ENCODE data around the gene CLNS1A. TPM values are rescaled to one million over a fixed set of nuclear protein-coding genes. Genes with fewer than 3 reads are reported as not detected.

The CLNS1A gene
- total and polyA plus RNA-seq, 2 experiments from 2014 or later: 160 to 204 TPM

- no peak overlapping the region for H3K4me3 ChIP-seq
- no peak overlapping the region for H3K27ac ChIP-seq (ENCODE audit: low read depth)
- H3K36me3 ChIP-seq (ENCODE audit: insufficient read depth): no peaks in the 10 kb centered on the region
- no peaks in the 10 kb centered on the region for H3K27me3 Mint-ChIP-seq (ENCODE audit: insufficient read depth, low read depth, poor library complexity)
- H3K27ac Mint-ChIP-seq: no peak overlapping the region
- H3K4me1 Mint-ChIP-seq: no peaks in the 10 kb centered on the region; the same call in 1 of the 3 replicates
- H3F3A ChIP-seq (replicated peaks; ENCODE audit: low read depth): 0 out of 2 replicates have a peak, but pooled peaks cover 2% of the 10 kb centered on the region
- H3K9me3 Mint-ChIP-seq: no peaks in the 10 kb centered on the region
- peaks cover 77% of the 10 kb centered on the region for H3K79me2 ChIP-seq (replicated peaks; ENCODE audit: insufficient read depth)
- no peaks in the 10 kb centered on the region for H3K9me2 ChIP-seq (ENCODE audit: insufficient read depth)
- H3K4me3 Mint-ChIP-seq: no peak overlapping the region
- H4K20me1 ChIP-seq (replicated peaks; ENCODE audit: insufficient read depth): peaks cover 13% of the 10 kb centered on the region
- no peaks in the 10 kb centered on the region for H3K27me3 ChIP-seq (ENCODE audit: insufficient read depth)
- TF ChIP-seq NANOG (IDR thresholded peaks at IDR 0.05; ENCODE audit: borderline replicate concordance) (no peak), EZH2 (IDR thresholded peaks at IDR 0.05; ENCODE audit: low read depth, unreplicated experiment) (no peak), STAT1 (IDR thresholded peaks at IDR 0.05; ENCODE audit: unreplicated experiment) (no peak), ZNF331 (CRISPR knock-in tag; IDR thresholded peaks at IDR 0.05; ENCODE audit: low read depth) (no peak), POLR2AphosphoS5 (IDR thresholded peaks at IDR 0.05; ENCODE audit: low read depth) (no peak), EZH2phosphoT487 (IDR thresholded peaks at IDR 0.05; ENCODE audit: unreplicated experiment) (no peak)
- TF ChIP-seq, protein P1, sequence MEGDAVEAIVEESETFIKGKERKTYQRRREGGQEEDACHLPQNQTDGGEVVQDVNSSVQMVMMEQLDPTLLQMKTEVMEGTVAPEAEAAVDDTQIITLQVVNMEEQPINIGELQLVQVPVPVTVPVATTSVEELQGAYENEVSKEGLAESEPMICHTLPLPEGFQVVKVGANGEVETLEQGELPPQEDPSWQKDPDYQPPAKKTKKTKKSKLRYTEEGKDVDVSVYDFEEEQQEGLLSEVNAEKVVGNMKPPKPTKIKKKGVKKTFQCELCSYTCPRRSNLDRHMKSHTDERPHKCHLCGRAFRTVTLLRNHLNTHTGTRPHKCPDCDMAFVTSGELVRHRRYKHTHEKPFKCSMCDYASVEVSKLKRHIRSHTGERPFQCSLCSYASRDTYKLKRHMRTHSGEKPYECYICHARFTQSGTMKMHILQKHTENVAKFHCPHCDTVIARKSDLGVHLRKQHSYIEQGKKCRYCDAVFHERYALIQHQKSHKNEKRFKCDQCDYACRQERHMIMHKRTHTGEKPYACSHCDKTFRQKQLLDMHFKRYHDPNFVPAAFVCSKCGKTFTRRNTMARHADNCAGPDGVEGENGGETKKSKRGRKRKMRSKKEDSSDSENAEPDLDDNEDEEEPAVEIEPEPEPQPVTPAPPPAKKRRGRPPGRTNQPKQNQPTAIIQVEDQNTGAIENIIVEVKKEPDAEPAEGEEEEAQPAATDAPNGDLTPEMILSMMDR (conservative IDR thresholded peaks at IDR 0.05; ENCODE audit: low read depth in 2 of 2): no peak
- TF ChIP-seq, protein P2, sequence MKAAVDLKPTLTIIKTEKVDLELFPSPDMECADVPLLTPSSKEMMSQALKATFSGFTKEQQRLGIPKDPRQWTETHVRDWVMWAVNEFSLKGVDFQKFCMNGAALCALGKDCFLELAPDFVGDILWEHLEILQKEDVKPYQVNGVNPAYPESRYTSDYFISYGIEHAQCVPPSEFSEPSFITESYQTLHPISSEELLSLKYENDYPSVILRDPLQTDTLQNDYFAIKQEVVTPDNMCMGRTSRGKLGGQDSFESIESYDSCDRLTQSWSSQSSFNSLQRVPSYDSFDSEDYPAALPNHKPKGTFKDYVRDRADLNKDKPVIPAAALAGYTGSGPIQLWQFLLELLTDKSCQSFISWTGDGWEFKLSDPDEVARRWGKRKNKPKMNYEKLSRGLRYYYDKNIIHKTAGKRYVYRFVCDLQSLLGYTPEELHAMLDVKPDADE (IDR thresholded peaks at IDR 0.05): no peak
- DNase-seq (ENCODE audit: low spot score) (no peak), ATAC-seq (no peak)
- H3K36me3 Mint-ChIP-seq (ENCODE audit: low read depth): peaks cover 42% of the 10 kb centered on the region
- no peak overlapping the region for H3K4me2 ChIP-seq
- H2AFZ ChIP-seq: no peak overlapping the region
- no peaks in the 10 kb centered on the region for H3K4me1 ChIP-seq (ENCODE audit: insufficient read depth)
These were observed 7.4 kb downstream of the CLNS1A start for GRCh38 chr11:77630157-77630710.

GRCh38 chr11:77619576-77620198 lies 17.9 kb downstream of the CLNS1A start:
- Mint-ChIP-seq H3K27ac (no peak overlapping the region), H3K4me3 (no peak overlapping the region), H3K27me3 (ENCODE audit: insufficient read depth, low read depth, poor library complexity) (no peaks in the 10 kb centered on the region), H3K36me3 (ENCODE audit: low read depth) (peaks cover 85% of the 10 kb centered on the region), H3K4me1 (no peaks in the 10 kb centered on the region), H3K9me3 (no peaks in the 10 kb centered on the region)
- 0 out of 2 replicates have a peak, but pooled peaks cover 3% of the 10 kb centered on the region for H3F3A ChIP-seq (replicated peaks; ENCODE audit: low read depth)
- DNase-seq (ENCODE audit: low spot score): peak; percentile 92
- H3K4me3 ChIP-seq: no peak overlapping the region
- no peaks in the 10 kb centered on the region for H3K79me2 ChIP-seq (replicated peaks; ENCODE audit: insufficient read depth)
- H3K36me3 ChIP-seq (ENCODE audit: insufficient read depth): peaks cover 54% of the 10 kb centered on the region
- H3K4me1 ChIP-seq (ENCODE audit: insufficient read depth): no peaks in the 10 kb centered on the region
- no peaks in the 10 kb centered on the region for H4K20me1 ChIP-seq (replicated peaks; ENCODE audit: insufficient read depth)
- peak; percentile 50; the same call in 2 of the 3 replicates for ATAC-seq
- no peak overlapping the region for H3K4me2 ChIP-seq
- H3K27ac ChIP-seq (ENCODE audit: low read depth): no peak overlapping the region
- H2AFZ ChIP-seq: no peak overlapping the region
- no peaks in the 10 kb centered on the region for H3K9me2 ChIP-seq (ENCODE audit: insufficient read depth)
- no peaks in the 10 kb centered on the region for H3K27me3 ChIP-seq (ENCODE audit: insufficient read depth)
- TF ChIP-seq POLR2AphosphoS5 (IDR thresholded peaks at IDR 0.05; ENCODE audit: low read depth) (no peak), NANOG (IDR thresholded peaks at IDR 0.05; ENCODE audit: borderline replicate concordance) (no peak), ZNF331 (CRISPR knock-in tag; IDR thresholded peaks at IDR 0.05; ENCODE audit: low read depth) (no peak), EZH2phosphoT487 (IDR thresholded peaks at IDR 0.05; ENCODE audit: unreplicated experiment) (no peak)
- TF ChIP-seq, protein P1 (conservative IDR thresholded peaks at IDR 0.05; ENCODE audit: low read depth in 2 of 2): peak; percentile 72 to 95
